NCI-H1048 (cell line): ENCODE data around the gene IL20.
"Not testable (repeated sequence)": the region's sequence is repeated elsewhere in the genome, so short reads cannot be mapped to it uniquely, and the experiment has no call there.

Experiments used
- DNase-seq: peaks from one replicate; lab custom pipeline; 2025; lab: John Stamatoyannopoulos, UW

IL20 gene

GRCh38 chr1:206842854-206843253 is 22.6 kb upstream of the IL20 start:
- no peak for DNase-seq

DNA sequence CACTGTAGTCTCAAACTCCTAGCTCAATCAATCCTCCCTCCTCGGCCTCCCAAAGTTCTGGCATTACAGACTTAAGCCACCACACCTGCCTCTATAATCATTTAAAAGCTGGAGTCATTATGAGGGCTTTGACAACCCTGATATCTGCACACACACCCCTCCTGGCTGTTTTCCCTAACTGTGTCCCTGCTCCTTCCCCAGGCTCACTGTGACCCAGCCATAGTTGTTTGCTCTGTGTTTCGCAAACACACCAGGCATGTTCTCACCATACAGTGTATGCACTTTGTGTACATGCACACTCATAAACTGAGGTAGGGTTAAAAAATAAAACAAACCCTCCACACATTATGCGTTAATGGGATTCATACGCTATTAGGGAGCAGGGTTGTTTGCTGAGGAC is 21.8 kb upstream of the IL20 start:
- DNase-seq: no peak

- DNase-seq: no peak
Observed at GRCh38 chr1:206846487-206846886, 18.9 kb upstream of the IL20 start.

- no peak for DNase-seq
Observed at GRCh38 chr1:206847337-206847834, 18.0 kb upstream of the IL20 start.

GRCh38 chr1:206847946-206848345 is 17.5 kb upstream of the IL20 start:
- no peak for DNase-seq

DNA sequence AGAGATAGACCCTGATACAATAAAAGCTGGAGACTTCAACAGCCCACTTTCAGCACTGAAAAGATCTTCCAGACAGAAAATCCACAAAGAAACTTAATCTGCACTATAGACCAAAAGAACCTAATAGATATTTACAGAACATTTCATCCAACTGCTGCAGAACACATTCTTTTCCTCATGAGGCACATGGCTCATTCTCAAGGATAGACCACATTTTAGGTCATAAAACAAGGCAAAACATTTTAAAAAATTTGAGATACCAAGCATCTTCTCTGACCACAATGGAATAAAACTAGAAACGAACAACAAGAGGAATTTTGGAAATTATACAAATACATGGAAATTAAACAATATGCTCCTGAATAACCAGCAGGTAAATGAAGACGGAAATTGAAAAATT is 15.0 kb upstream of the IL20 start:
- no peak for DNase-seq

- DNase-seq: no peak
Observed at GRCh38 chr1:206851341-206852010, 13.9 kb upstream of the IL20 start.

DNA sequence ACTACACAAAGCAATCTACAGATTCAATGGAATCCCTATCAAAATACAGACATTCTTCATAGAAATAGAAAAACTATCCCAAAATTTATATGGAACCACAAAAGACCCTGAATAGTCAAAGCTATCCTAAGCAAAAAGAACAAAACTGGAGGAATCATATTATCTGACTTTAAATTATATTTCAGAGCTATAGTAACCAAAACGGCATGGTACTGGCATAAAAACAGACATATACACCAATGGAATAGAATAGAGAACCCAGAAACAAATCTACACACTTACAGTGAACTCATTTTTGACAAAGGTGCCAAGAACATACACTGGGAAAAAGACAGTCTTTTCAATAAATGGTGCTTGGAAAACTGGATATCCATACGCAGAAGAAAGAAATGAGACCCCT is 12.8 kb upstream of the IL20 start:
- DNase-seq: not testable (repeated sequence)

DNA sequence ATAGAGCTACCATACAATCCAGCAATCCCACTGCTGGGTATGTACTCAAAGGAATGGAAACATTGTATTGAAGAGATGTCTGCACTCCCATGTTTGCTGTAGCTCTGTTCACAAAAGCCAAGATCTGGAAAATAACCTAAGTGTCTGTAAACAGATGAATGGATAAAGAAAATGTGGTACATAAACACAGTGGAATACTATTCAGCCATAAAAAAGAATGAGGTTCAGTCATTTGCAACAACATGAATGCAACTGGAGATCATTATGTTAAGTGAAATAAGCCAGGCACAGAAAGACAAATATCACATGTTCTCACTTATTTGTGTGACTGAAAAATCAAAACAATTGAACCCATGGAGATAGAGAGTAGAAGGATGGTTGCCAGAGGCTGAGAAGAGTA is 11.7 kb upstream of the IL20 start:
- not testable (repeated sequence) for DNase-seq

GRCh38 chr1:206854401-206855129 is 10.9 kb upstream of the IL20 start:
- no peak for DNase-seq

GRCh38 chr1:206855859-206856258 is 9.6 kb upstream of the IL20 start:
- DNase-seq: no peak

DNA sequence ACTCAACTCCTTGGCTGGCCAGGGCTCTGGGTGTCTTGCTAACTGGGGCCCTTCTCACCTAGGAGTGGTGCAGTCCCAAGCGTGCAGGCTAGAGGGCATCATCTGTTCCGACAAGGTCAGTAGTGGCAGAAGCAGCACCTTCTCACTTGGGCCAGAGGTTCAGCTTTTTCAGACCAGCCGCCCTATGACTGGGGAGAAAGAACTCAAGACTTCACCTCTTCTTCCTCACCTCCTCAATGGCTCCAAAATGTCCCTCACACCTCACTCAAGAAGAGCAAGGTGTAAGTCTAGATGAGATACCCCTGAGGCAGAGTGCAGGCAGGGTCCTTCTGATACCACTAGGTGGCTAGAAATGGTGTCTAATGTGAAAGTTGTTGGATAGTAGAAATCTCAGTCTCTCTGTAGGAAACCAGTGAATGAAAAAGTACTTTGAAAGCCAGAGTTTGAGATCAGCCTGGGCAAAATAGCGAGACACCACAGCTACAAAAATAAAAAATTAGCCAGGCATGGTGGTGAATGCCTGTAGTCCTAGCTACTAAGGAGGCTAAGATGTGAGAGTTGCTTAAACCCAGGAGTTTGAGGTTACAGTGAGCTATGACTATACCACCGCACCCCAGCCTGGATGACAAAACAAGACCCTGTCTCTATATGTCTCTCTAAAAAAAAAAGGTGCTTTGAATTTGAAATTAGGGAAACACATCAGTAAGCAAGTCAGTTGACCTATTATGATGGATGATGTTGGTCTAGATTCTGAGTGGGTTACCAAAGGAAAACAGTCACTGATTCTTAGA is 8.6 kb upstream of the IL20 start:
- no peak for DNase-seq

DNA sequence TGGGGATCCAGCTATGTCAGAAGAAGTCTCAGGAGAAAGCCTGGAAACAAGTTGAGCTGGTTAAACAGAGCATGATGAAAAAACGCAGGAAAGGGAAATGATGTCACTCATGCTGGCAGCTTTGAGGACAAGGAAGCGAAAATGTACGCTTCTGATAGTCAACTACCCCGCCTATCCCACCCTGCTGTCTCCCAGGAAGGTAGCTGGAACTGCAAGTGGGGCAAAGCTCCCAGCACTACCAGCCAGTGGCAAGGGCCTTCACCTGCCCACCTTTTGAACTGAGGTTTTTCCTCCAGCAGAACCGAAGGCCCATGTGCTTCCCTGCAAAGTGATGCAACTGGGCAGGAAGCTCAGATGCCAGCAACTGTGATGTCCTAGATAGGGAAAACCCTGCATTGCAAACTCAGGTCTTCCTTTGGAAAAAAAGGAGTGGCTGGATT is 6.3 kb upstream of the IL20 start:
- DNase-seq: no peak

DNA sequence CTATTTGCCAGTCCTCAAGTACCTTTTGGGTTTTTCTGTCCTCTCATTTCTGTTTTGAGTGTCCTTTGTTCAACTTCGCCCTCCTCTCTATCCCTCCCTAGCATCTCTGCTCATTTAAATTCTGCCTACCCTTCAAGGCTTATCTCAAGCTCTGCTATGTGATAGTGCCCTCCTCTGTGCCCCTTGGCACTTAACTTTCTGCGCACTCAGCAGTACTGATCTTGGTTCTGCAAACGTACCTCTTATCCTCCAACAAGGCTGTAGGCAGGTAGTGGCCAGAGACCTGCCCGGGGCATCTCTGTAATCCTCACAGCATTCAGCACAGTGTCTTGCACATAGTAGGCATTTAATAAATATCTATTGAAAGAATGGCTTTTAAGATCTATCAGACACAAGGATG is 5.3 kb upstream of the IL20 start:
- no peak for DNase-seq

DNA sequence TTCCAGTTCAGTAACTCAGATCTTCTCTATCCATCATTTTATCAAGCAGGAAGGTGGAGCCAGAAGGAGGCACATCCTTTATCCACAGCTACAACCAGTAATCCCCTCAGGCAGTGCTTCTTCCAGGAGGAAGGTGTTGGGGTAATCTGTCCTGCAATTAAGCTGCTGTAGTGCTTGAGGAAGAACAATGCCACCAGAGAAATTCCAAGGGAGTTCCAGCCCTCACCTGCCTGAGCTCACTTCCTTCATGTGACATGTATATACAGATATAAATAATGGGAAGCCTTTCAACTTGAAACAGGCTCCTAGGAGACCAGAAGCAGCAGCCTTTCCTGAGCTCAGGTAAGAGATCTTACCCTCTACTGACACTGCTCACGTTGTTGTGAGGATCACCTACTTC is 2.2 kb upstream of the IL20 start:
- DNase-seq: no peak

- no peak for DNase-seq
Observed at GRCh38 chr1:206866062-206866461, 639 bp downstream of the IL20 start.

DNA sequence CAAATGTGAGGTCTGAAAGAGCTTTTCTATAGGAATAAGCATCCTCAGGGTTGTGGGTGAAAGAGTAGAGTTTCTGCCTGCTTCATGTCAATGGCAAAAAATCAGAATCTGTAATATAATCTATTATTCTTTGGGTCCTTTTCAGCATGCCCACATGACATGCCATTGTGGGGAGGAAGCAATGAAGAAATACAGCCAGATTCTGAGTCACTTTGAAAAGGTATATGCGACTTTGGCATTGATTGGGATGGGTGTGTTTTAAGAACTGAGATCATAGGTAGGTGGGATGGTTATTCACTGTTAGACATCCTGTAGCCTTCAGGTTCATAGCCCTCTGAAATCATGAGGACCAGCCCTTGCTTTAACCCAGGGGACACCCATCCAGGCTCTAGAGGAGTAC is 1.8 kb downstream of the IL20 start:
- DNase-seq: no peak

- no peak for DNase-seq
Observed at GRCh38 chr1:206867716-206868115, 2.3 kb downstream of the IL20 start.

GRCh38 chr1:206868264-206868663 is 2.8 kb downstream of the IL20 start:
- DNase-seq: no peak

- no peak for DNase-seq
Observed at GRCh38 chr1:206872139-206872538, 6.7 kb downstream of the IL20 start.

- DNase-seq: no peak
Observed at GRCh38 chr1:206873603-206874188, 8.3 kb downstream of the IL20 start.

DNA sequence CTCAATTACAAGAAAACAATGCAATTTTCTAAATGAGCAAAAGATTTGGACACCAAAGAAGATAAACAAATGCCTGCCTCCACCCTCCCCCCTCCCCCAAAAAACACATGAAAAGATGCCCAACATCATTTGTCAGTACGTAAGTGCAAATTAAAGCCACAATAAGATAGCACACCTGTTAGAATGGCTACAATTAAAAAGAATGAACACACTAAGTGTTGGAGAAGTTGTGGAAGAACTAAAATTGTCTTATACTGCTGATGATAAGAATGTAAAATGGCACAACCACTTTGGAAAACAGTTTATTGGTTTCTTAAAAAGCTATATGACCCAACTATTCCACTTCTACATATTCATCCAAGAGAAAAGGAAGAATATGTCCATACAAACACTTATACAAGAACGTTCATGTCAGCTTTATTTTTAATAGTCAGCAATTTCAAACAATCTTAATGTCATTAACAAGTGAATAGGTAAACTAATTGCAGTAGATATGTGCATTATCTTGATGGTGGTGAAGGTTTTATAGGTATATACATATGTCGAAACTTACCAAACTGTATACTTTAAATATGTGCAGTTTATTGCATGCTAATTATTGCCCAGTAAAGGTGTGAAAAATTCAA is 10.4 kb downstream of the IL20 start:
- no peak for DNase-seq
